Measurements from ENCODE around the gene MYB. TPM values are rescaled to one million over a fixed set of nuclear protein-coding genes. Genes with fewer than 3 reads are reported as not detected.

Gene MYB
- total RNA-seq, 4 donors from 2014 or later, result 2.6 to 6.9 (median 3.1) TPM

- Histone ChIP-seq H3K27ac (no peak overlapping the region), H3K9me3 (no peaks in the 10 kb centered on the region), H3K36me3 (no peaks in the 10 kb centered on the region), H3K4me3 (no peak overlapping the region), H3K4me1 (peaks cover 0 to under 1% (median 0%) of the 10 kb centered on the region in 3 donors), H3K27me3 (no peaks in the 10 kb centered on the region)
- 79 to 89% methylated on average over 5 of the region's 5 CpGs for WGBS, 2 donors
- no peak for TF ChIP-seq POLR2A (IDR thresholded peaks at IDR 0.05)
- no peak for TF ChIP-seq CTCF (IDR thresholded peaks at IDR 0.05)
- intact Hi-C loops (cut with DNase I), result no loop called here
- DNase-seq, result no peak
Measured at GRCh38 chr6:135225911-135226310, 44.8 kb downstream of the MYB start.

GRCh38 chr6:135226537-135226936 lies 45.4 kb downstream of the MYB start:
- intact Hi-C loops (cut with DNase I), result no loop called here
- H3K9me3 ChIP-seq, result no peaks in the 10 kb centered on the region
- H3K4me3 ChIP-seq, result no peak overlapping the region
- WGBS, 2 donors, result 36 to 67% methylated on average over 1 of the region's 1 CpG
- no peaks in the 10 kb centered on the region for H3K36me3 ChIP-seq
- TF ChIP-seq POLR2A (IDR thresholded peaks at IDR 0.05) (no peak), CTCF (IDR thresholded peaks at IDR 0.05) (no peak)
- H3K27ac ChIP-seq, result no peak overlapping the region
- no peak for DNase-seq
- no peaks in the 10 kb centered on the region for H3K27me3 ChIP-seq
- H3K4me1 ChIP-seq, result peaks cover 0 to 2% (median 0%) of the 10 kb centered on the region in 3 donors

- no peak for TF ChIP-seq POLR2A (IDR thresholded peaks at IDR 0.05)
- no peak for TF ChIP-seq CTCF (IDR thresholded peaks at IDR 0.05)
- Histone ChIP-seq H3K27me3 (no peaks in the 10 kb centered on the region), H3K9me3 (no peaks in the 10 kb centered on the region), H3K4me1 (peaks cover 0 to 2% (median 0%) of the 10 kb centered on the region in 3 donors), H3K4me3 (no peak overlapping the region), H3K36me3 (no peaks in the 10 kb centered on the region), H3K27ac (no peak overlapping the region)
- 72 to 74% methylated on average over 2 of the region's 2 CpGs for WGBS, 2 donors
- DNase-seq, result no peak
- intact Hi-C loops (cut with DNase I), result no loop called here
Measured at GRCh38 chr6:135227349-135227748, 46.2 kb downstream of the MYB start.

- Histone ChIP-seq H3K4me3 (no peak overlapping the region), H3K9me3 (no peaks in the 10 kb centered on the region), H3K27ac (no peak overlapping the region), H3K36me3 (no peaks in the 10 kb centered on the region), H3K27me3 (no peaks in the 10 kb centered on the region), H3K4me1 (peaks cover 0 to 2% (median 0%) of the 10 kb centered on the region in 3 donors)
- DNase-seq, result no peak
- intact Hi-C loops (cut with DNase I), result no loop called here
- no peak for TF ChIP-seq POLR2A (IDR thresholded peaks at IDR 0.05)
- no peak for TF ChIP-seq CTCF (IDR thresholded peaks at IDR 0.05)
- WGBS, 2 donors, result 92 to 93% methylated on average over 4 of the region's 4 CpGs
Measured at GRCh38 chr6:135227758-135228157, 46.6 kb downstream of the MYB start.

- Histone ChIP-seq H3K27me3 (no peaks in the 10 kb centered on the region), H3K9me3 (no peaks in the 10 kb centered on the region), H3K4me1 (peaks cover 0 to 2% (median 0%) of the 10 kb centered on the region in 3 donors), H3K27ac (no peak overlapping the region), H3K36me3 (no peaks in the 10 kb centered on the region), H3K4me3 (no peak overlapping the region)
- intact Hi-C loops (cut with DNase I), result no loop called here
- DNase-seq, result no peak
- WGBS, 2 donors, result 86 to 89% methylated on average over 6 of the region's 6 CpGs
- no peak for TF ChIP-seq POLR2A (IDR thresholded peaks at IDR 0.05)
- TF ChIP-seq CTCF (IDR thresholded peaks at IDR 0.05), result no peak
Measured at GRCh38 chr6:135228486-135228885, 47.4 kb downstream of the MYB start.

Data from esophagus squamous epithelium (tissue), 5 donors.